ENCODE results near the gene ABCC1. TPM values are rescaled to one million over a fixed set of nuclear protein-coding genes. Genes with fewer than 3 reads are reported as not detected.
"Not testable (repeated sequence)": the region's sequence is repeated elsewhere in the genome, so short reads cannot be mapped to it uniquely, and the experiment has no call there.

Gene ABCC1
- total RNA-seq, 1 experiment from 2014 or later = 46.3 TPM

DNA sequence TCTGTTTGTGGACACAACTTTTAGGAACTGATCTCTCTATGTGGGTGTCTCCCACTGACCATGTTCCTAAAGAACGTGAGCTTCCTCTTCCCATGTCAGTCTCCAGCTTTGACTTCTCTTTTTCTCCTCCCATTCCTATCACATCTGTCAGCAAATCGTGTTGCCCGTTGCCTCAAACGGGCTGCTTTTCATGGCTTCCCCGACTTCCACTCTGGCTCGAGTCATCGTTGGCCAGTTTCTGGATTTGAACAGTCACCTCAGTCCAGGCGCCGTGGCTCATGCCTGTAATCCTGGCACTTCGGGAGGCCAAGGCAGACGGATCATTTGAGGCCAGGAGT lies 5.4 kb downstream of the ABCC1 start:
- Mint-ChIP-seq H3K9me3 (ENCODE audit: low read depth, unreplicated experiment) (no peaks in the 10 kb centered on the region), H3K27ac (ENCODE audit: unreplicated experiment) (no peak overlapping the region), H3K27me3 (ENCODE audit: unreplicated experiment) (no peaks in the 10 kb centered on the region), H3K4me1 (ENCODE audit: low read depth, unreplicated experiment) (peaks cover 38% of the 10 kb centered on the region), H3K36me3 (ENCODE audit: insufficient read depth, unreplicated experiment) (peaks cover 21% of the 10 kb centered on the region), H3K4me3 (ENCODE audit: low read depth, unreplicated experiment) (no peak overlapping the region)
- no TSS peak for BruUV-seq (replicated peaks)
- TF ChIP-seq, protein P1, sequence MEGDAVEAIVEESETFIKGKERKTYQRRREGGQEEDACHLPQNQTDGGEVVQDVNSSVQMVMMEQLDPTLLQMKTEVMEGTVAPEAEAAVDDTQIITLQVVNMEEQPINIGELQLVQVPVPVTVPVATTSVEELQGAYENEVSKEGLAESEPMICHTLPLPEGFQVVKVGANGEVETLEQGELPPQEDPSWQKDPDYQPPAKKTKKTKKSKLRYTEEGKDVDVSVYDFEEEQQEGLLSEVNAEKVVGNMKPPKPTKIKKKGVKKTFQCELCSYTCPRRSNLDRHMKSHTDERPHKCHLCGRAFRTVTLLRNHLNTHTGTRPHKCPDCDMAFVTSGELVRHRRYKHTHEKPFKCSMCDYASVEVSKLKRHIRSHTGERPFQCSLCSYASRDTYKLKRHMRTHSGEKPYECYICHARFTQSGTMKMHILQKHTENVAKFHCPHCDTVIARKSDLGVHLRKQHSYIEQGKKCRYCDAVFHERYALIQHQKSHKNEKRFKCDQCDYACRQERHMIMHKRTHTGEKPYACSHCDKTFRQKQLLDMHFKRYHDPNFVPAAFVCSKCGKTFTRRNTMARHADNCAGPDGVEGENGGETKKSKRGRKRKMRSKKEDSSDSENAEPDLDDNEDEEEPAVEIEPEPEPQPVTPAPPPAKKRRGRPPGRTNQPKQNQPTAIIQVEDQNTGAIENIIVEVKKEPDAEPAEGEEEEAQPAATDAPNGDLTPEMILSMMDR (IDR thresholded peaks at IDR 0.05; ENCODE audit: unreplicated experiment) = no peak
- intact Hi-C loops (cut with micrococcal nuclease; ENCODE audit: unreplicated experiment) = no loop called here
- CTCF ChIA-PET = no interaction called here
- no peak for DNase-seq

DNA sequence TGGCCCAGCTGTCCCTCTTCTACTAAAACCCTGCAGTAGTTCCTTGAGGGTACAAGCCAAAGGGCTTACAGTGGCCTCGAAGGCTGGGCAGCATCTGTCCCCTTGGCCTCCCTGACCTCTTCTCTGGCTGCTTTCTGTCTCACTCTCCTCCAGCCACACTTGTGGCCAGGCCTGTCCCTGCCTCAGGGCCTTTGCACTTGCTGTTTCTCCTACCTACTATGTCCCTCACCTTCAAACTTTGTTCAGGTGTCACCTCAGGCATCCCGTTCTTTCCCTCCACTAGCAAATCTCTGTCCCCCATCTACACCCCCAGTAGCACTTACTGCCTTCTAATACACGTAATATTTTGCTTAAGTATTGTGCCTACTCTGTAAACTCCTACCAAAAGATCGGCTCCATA lies 6.0 kb downstream of the ABCC1 start:
- CTCF ChIA-PET = no interaction called here

DNA sequence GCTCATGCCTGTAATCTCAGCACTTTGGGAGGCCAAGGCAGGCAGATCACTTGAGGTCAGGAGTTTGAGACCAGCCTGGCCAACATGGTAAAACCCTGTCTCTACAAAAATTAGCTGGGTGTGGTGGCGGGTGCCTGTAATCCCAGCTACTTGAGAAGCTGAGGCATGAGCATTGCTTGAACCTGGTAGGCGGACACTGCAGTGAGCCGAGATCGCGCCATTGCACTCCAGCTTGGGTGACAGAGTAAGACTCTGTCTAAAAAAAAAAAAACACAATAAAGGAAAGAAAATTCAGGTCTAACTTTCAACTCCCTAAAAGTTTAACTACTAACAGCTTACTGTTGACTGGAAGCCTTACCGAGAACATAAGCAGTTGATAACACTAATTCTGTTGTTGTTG lies 6.7 kb downstream of the ABCC1 start:
- H3K36me3 Mint-ChIP-seq (ENCODE audit: insufficient read depth, unreplicated experiment); DNase-seq; H3K4me3 Mint-ChIP-seq (ENCODE audit: low read depth, unreplicated experiment); intact Hi-C loops (cut with micrococcal nuclease; ENCODE audit: unreplicated experiment); BruUV-seq (replicated peaks); H3K9me3 Mint-ChIP-seq (ENCODE audit: low read depth, unreplicated experiment); H3K27me3 Mint-ChIP-seq (ENCODE audit: unreplicated experiment); H3K27ac Mint-ChIP-seq (ENCODE audit: unreplicated experiment): not testable (repeated sequence)
- CTCF ChIA-PET = interaction anchor here (0.6 kb wide), 1 partner anchor 18 kb away, joined by 3 read pairs; no protein-coding TSS in a partner anchor
- peaks cover 30% of the 10 kb centered on the region for H3K4me1 Mint-ChIP-seq (ENCODE audit: low read depth, unreplicated experiment)

More for the DNA sequence above, 6.0 kb downstream of the ABCC1 start:
- DNase-seq = no peak
- H3K9me3 Mint-ChIP-seq (ENCODE audit: low read depth, unreplicated experiment) = no peaks in the 10 kb centered on the region
- peaks cover 15% of the 10 kb centered on the region for H3K36me3 Mint-ChIP-seq (ENCODE audit: insufficient read depth, unreplicated experiment)
- no peaks in the 10 kb centered on the region for H3K27me3 Mint-ChIP-seq (ENCODE audit: unreplicated experiment)
- intact Hi-C loops (cut with micrococcal nuclease; ENCODE audit: unreplicated experiment) = no loop called here
- H3K27ac Mint-ChIP-seq (ENCODE audit: unreplicated experiment) = no peak overlapping the region
- BruUV-seq (replicated peaks) = no TSS peak
- peaks cover 37% of the 10 kb centered on the region for H3K4me1 Mint-ChIP-seq (ENCODE audit: low read depth, unreplicated experiment)
- H3K4me3 Mint-ChIP-seq (ENCODE audit: low read depth, unreplicated experiment) = no peak overlapping the region
- TF ChIP-seq, protein P1 (IDR thresholded peaks at IDR 0.05; ENCODE audit: unreplicated experiment) = no peak

DNA sequence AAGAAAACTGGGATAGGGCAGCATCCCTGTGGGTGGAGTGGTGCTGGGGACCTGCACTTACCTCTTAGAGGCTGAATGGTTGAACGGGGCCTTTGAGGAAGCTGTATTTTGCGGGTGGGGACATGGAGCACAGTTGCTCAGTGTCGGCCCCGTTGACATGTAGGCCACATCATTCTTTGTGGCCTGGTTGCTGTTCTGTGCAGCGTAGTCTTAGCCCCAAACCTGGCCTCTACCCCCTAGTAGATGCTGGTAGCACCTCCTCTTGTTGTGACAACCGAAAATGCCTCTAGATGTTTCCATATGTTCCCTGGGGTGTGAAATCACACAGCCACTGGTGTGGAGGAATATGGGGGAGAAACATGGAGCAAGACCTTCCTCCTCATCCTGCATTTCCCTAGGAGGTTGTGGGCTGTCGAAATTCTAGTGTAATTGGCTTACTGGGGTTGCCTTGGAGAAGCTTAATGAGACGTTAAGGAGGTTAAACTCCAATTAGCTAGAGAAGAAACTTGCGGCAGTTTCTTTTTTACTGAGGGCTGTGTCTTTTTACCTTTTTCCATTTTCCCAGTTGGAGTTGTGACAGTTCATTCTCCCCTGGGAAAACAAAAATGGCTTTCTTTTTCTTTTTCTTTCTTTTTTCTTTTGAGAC lies 9.4 kb downstream of the ABCC1 start:
- Mint-ChIP-seq H3K4me1 (ENCODE audit: low read depth, unreplicated experiment) (peaks cover 17% of the 10 kb centered on the region), H3K9me3 (ENCODE audit: low read depth, unreplicated experiment) (peaks cover 7% of the 10 kb centered on the region), H3K36me3 (ENCODE audit: insufficient read depth, unreplicated experiment) (no peaks in the 10 kb centered on the region), H3K27ac (ENCODE audit: unreplicated experiment) (no peak overlapping the region), H3K27me3 (ENCODE audit: unreplicated experiment) (no peaks in the 10 kb centered on the region), H3K4me3 (ENCODE audit: low read depth, unreplicated experiment) (no peak overlapping the region)
- no TSS peak for BruUV-seq (replicated peaks)
- DNase-seq = no peak
- intact Hi-C loops (cut with micrococcal nuclease; ENCODE audit: unreplicated experiment) = no loop called here
- TF ChIP-seq, protein P1 (IDR thresholded peaks at IDR 0.05; ENCODE audit: unreplicated experiment) = no peak
- CTCF ChIA-PET = no interaction called here

Measured in Calu3 (cell line).